Heart right ventricle (tissue), 16 donors: ENCODE data around the gene TBC1D14. TPM values are rescaled to one million over a fixed set of nuclear protein-coding genes. Genes with fewer than 3 reads are reported as not detected.
A peak's percentile ranks its signal among the peaks of the same experiment; 100 is the strongest.

Experiments used
- ATAC-seq, 8 donors: fragments of 200-7000 bp; cut with Tn5 transposase; one replicate each; pipeline ENCODE4 v1.9.1; 2020; ENCODE audit warnings: mild to moderate bottlenecking in 8 of 8, moderate library complexity in 8 of 8, moderate number of reproducible peaks in 1 of 8
- DNase-seq, 2 donors: peaks; one replicate each; pipeline ENCODE4 v3.0.0-alpha.2; 2020
- H3K27ac ChIP-seq, 10 donors: fragments of 200-600 bp; sonication (generic) in 2 of 10; one replicate each; pipeline versions ENCODE4 v1.5.0 to v1.8.0; 2020 to 2022; ENCODE audit warnings: mild to moderate bottlenecking in 3 of 10
- H3K27me3 ChIP-seq, 7 donors: fragments of 200-600 bp; one replicate each; pipeline ENCODE4 v1.8.0; 2021 to 2022; ENCODE audit warnings: mild to moderate bottlenecking in 2 of 7
- H3K36me3 ChIP-seq, 9 donors: fragments of 200-600 bp; sonication (generic) in 1 of 9; one replicate each; pipeline versions ENCODE4 v1.5.0 to v1.8.0; 2020 to 2022; ENCODE audit warnings: mild to moderate bottlenecking in 2 of 9
- H3K4me1 ChIP-seq, 9 donors: fragments of 200-600 bp; sonication (generic) in 1 of 9; one replicate each; pipeline versions ENCODE4 v1.5.0 to v1.8.0; 2020 to 2022; ENCODE audit warnings: mild to moderate bottlenecking in 4 of 9
- H3K4me3 ChIP-seq, 10 donors: fragments of 200-600 bp; sonication (generic) in 2 of 10; one replicate each; pipeline versions ENCODE4 v1.5.0 to v1.8.0; 2020 to 2022; ENCODE audit warnings: mild to moderate bottlenecking in 7 of 10, moderate library complexity in 2 of 10
- H3K9me3 ChIP-seq, 11 donors: fragments of 200-600 bp in 10 of 11; sonication (generic) in 2 of 11; one replicate each; pipeline versions ENCODE4 v1.5.0 to v1.8.0; 2013 to 2022; ENCODE audit warnings: mild to moderate bottlenecking in 2 of 11, control low read depth in 1 of 11, moderate library complexity in 1 of 11
- WGBS, 2 donors: extraction: QIAGEN DNeasy Blood & Tissue Kit; methylation state at CpG; one replicate each; pipeline ENCODE4 v1.1.7; 2013; ENCODE audit warnings: inconsistent platforms in 1 of 2; 5-methylcytosine and 5-hydroxymethylcytosine counted together
- intact Hi-C, 10 donors: fragments of 100-400 bp; cut with DNase I; formaldehyde crosslinking; loops; one replicate each; pipeline versions ENCODE4 v1.11.1 to v1.14.2; 2022
- polyA plus RNA-seq, 2 donors: library from polyadenylated mRNA; stranded (reverse); fragments of 200-250 nt; gene quantifications; one replicate each; pipeline ENCODE4 v1.2.3, GENCODE V29; 2013
- total RNA-seq, 10 donors: library from RNA; stranded (reverse); fragmentation: NEBNext Ultra II Directional in 3 of 10; extraction: Animal tissue kit (Norgen Biotek cat#: 25700) in 3 of 10; gene quantifications; one replicate each; pipeline versions ENCODE4 v1.2.1 to v1.2.4, GENCODE V29; 2021 to 2023
- TF ChIP-seq, protein P1 (sequence below), 9 donors: fragments of 200-600 bp; sonication (generic) in 2 of 9; IDR thresholded peaks; one replicate each; pipeline versions ENCODE4 v1.5.0 to v1.8.0; 2021 to 2022; ENCODE audit warnings: antibody characterized with exemption in 9 of 9, mild to moderate bottlenecking in 5 of 9, moderate library complexity in 1 of 9
- donor health status: Arrhythmogenic right ventricular cardiomyopathy.
- donor health status: ischemic (EF 13 %, LVEDD 7.1; RV severe dilation, severe dysfunction).
- donor health status: healthy with polysubstance abuse.
- donor health status: DM: no; HTN: yes; CAD: no.
- donor health status: DM: no; HTN: no; CAD: no.
- donor health status: ischemic (EF 25% LVEDD 6.9; RV normal size, moderate dysfunction).
- donor health status: ischemic (EF 25% LVEDD 5.7; RV mildly dilated, moderate dysfunction).
- donor health status: healthy.
- donor health status: DM: yes; HTN: yes; CAD: no.
- donor health status: Ischemic cardiomyopathy.
- donor health status: ischemic (EF 35%, LVEDD 5.7; RV mildly dilated, moderate dysfunction).
- donor health status: nonischemic (EF 11% LVEDD 7.7; RV severe dilation, severe dysfunction).
- donor health status: DM: yes; HTN: yes; CAD: no.
- donor health status: PGD.
- donor health status: ischemic (EF 29% LVEDD 5.4; RV normal size, mild dysfunction).
- donor health status: nonischemic (EF 23%, LVEDD 6.1; RV moderate dilation, normal function).

TBC1D14 gene
- total and polyA plus RNA-seq, 12 donors = 10.5 to 43.7 (median 32.6) TPM

DNA sequence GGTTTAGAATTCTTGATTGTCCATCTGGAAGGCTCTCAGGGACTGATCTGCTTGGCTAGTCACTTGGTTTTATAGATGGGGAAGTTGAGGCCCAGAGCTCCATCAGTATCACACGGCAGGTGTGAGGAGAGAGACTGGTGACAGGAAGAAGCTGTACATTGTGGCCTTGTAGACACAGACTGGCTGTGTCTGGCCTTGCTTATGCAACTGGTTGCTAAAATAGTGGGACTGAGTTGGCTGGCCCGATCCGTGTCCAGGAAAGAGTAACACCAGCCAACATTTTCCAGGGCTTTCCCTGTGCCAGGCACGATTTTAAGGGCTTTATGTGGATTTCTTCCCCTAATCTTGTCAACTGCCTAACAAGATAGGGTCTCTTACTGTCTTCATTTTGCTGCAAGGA lies 2.8 kb downstream of the TBC1D14 start:
- peak overlapping the region in 1 of 10 donors; percentile 88 for H3K4me3 ChIP-seq
- intact Hi-C loops = loop anchor here in 2 of 10 donors (5.0 kb wide), 2 partner anchors 55 to 75 kb away; no protein-coding TSS in a partner anchor

DNA sequence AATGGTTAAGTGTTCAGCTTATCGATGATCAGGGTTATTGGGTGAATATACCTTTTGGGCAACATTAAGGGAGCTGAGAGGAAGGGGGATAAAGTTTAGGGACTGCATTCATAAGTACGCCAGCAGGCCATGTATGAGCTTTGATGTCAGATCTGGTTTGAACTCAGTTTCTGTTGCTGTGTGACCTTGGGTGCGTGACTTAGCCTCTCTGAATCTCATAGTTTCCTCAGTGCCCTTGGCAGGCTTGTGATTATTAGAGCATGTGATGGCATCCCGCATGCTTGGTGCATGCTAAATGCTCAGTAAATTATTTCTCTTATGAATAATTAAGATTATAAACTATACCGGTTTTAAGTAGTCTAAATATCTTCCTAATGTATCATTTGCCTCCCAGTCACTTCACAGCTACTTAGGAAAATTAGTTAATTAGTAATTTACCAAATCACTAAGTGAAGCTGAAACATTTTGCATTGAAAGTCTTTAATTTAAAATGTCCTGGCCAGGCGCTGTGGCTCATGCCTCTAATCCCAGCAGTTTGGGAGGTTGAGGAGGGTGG lies 3.8 kb downstream of the TBC1D14 start:
- H3K4me1 ChIP-seq = peaks cover 12 to 86% (median 58%) of the 10 kb centered on the region in 9 donors
- intact Hi-C loops = loop anchor here in 2 of 10 donors (5.0 kb wide), 2 partner anchors 54 to 74 kb away; no protein-coding TSS in a partner anchor
- 95 to 96% methylated on average over 6 of the region's 6 CpGs for WGBS, 2 donors

More for the DNA sequence above, 2.8 kb downstream of the TBC1D14 start:
- Histone ChIP-seq H3K4me1 (peaks cover 18 to 86% (median 58%) of the 10 kb centered on the region in 9 donors), H3K36me3 (no peaks in the 10 kb centered on the region), H3K27ac (peak overlapping the region in 7 of 10 donors; percentile 17 to 100 (median 56)), H3K9me3 (no peaks in the 10 kb centered on the region), H3K27me3 (no peaks in the 10 kb centered on the region)
- peak in 5 of 8 donors; percentile 21 to 75 (median 32) for ATAC-seq
- TF ChIP-seq, protein P1, sequence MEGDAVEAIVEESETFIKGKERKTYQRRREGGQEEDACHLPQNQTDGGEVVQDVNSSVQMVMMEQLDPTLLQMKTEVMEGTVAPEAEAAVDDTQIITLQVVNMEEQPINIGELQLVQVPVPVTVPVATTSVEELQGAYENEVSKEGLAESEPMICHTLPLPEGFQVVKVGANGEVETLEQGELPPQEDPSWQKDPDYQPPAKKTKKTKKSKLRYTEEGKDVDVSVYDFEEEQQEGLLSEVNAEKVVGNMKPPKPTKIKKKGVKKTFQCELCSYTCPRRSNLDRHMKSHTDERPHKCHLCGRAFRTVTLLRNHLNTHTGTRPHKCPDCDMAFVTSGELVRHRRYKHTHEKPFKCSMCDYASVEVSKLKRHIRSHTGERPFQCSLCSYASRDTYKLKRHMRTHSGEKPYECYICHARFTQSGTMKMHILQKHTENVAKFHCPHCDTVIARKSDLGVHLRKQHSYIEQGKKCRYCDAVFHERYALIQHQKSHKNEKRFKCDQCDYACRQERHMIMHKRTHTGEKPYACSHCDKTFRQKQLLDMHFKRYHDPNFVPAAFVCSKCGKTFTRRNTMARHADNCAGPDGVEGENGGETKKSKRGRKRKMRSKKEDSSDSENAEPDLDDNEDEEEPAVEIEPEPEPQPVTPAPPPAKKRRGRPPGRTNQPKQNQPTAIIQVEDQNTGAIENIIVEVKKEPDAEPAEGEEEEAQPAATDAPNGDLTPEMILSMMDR (IDR thresholded peaks at IDR 0.05) = no peak
- WGBS, 2 donors = 36 to 55% methylated on average over 4 of the region's 4 CpGs
- DNase-seq = no peak

DNA sequence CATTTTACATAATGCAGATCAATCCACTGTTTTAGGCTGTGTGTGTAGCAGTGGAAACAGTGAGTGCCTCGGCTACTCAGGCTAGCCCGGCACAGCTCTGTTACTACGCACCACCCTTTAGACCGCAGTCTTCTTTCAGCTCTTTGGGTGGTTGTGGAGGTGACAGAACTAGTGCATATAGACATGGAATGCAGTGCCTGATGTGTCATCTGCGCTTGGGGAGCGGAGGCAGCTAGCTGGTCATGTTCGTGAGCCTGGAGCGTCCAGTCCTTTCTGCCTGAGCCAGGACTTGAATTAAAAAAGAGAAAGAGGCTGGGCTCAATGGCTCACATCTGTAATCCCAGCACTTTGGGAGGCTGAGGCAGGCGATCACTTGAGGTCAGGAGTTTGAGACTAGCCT lies 4.8 kb downstream of the TBC1D14 start:
- Histone ChIP-seq H3K36me3 (no peaks in the 10 kb centered on the region), H3K9me3 (no peaks in the 10 kb centered on the region), H3K27me3 (no peaks in the 10 kb centered on the region), H3K4me3 (no peak overlapping the region), H3K27ac (peak overlapping the region in 1 of 10 donors; percentile 100), H3K4me1 (peaks cover 8 to 89% (median 56%) of the 10 kb centered on the region in 9 donors)
- 89 to 97% methylated on average over 9 of the region's 9 CpGs for WGBS, 2 donors
- DNase-seq (no peak), ATAC-seq (no peak)
- TF ChIP-seq, protein P1 (IDR thresholded peaks at IDR 0.05) = no peak
- intact Hi-C loops = loop anchor here in 2 of 10 donors (5.0 kb wide), 2 partner anchors 53 to 73 kb away; no protein-coding TSS in a partner anchor

More for the DNA sequence above, 3.8 kb downstream of the TBC1D14 start:
- Histone ChIP-seq H3K9me3 (no peaks in the 10 kb centered on the region), H3K27me3 (no peaks in the 10 kb centered on the region), H3K36me3 (no peaks in the 10 kb centered on the region), H3K27ac (peak overlapping the region in 3 of 10 donors; percentile 56 to 100 (median 62)), H3K4me3 (no peak overlapping the region)
- ATAC-seq (no peak), DNase-seq (no peak)
- TF ChIP-seq, protein P1 (IDR thresholded peaks at IDR 0.05) = no peak

DNA sequence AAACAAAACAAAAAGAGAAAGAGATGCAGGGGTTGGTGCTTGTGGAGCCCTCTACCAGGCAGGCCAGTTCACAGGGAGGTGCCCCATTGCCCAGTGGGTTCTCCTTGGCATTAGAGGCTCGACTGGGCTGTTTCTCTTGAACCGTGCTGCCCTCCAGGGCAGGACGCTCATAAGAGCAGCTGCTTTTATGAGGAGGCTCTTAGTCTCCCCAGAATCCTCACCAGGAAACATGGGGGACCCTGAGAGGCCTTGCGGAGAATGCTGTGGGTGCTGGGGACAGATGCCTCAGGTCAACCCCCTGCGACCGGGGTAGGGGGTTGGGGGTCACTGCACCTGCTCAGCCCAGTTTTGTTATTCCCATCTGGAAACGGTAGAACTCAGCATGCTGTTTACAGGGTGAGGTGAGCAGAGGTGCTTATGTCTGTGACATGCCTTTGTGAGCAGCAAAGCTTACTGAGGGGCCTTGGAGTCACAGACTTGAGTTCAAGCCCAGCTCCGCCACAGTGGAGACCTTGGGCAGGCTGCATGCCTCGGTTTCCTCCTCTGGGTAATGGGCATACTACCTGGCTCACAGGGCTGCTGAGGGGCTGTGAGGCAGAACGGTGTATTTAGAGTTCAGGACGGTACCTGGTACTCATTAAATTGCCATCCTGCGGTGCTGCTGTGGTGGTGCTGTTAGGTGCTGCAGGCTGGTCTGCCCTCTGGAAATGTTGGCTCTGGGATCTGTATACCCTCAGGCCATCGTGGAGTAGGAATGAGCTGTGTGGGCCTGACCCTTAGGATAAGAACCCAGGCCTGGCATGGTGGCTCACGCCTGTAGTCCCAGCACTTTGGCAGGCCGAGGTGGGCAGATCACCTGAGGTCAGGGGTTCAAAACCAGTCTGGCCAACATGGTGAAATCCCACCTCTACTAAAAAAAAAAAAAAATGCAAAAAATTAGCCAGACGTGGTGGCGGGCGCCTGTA lies 5.7 kb downstream of the TBC1D14 start:
- H3K27me3 ChIP-seq = no peaks in the 10 kb centered on the region
- H3K9me3 ChIP-seq = no peaks in the 10 kb centered on the region
- intact Hi-C loops = no loop called here
- 95 to 96% methylated on average over 18 of the region's 18 CpGs for WGBS, 2 donors
- TF ChIP-seq, protein P1 (IDR thresholded peaks at IDR 0.05) = no peak
- no peak for DNase-seq
- H3K4me3 ChIP-seq = no peak overlapping the region
- peak overlapping the region in 1 of 10 donors; percentile 100 for H3K27ac ChIP-seq
- H3K4me1 ChIP-seq = peaks cover 5 to 95% (median 53%) of the 10 kb centered on the region in 9 donors
- H3K36me3 ChIP-seq = no peaks in the 10 kb centered on the region
- ATAC-seq = no peak
